Activated naive CD4-positive, alpha-beta T cell treated with anti-CD3 and anti-CD28 coated beads, Interleukin-2, amount 10 ng/mL, durations not matched to agents 7 days and 5 days (primary cell): ENCODE data around the gene MAP2K6.

Experiments
- CTCF ChIA-PET: fragments of 350-600 bp; sonication (Branson Sonifier 250); formaldehyde crosslinking; loops from one replicate; lab custom pipeline; 2021; ENCODE audit warnings: antibody characterized with exemption; lab: Charles Lee
- DNase-seq: peaks from one replicate; pipeline ENCODE4 v3.0.0-alpha.2; 2020
- H3K27ac Mint-ChIP-seq: one replicate; pipeline ENCODE4 v1.8.0; 2021; ENCODE audit warnings: mild to moderate bottlenecking, moderate library complexity, mixed read lengths
- H3K27me3 Mint-ChIP-seq: one replicate; pipeline ENCODE4 v1.8.0; 2021; ENCODE audit warnings: mild to moderate bottlenecking, mixed read lengths
- H3K36me3 Mint-ChIP-seq: one replicate; pipeline ENCODE4 v1.8.0; 2021; ENCODE audit warnings: mixed read lengths
- H3K4me1 Mint-ChIP-seq: one replicate; pipeline ENCODE4 v1.8.0; 2021; ENCODE audit warnings: mixed read lengths
- H3K4me3 Mint-ChIP-seq: one replicate; pipeline ENCODE4 v1.8.0; 2021; ENCODE audit warnings: mild to moderate bottlenecking, moderate library complexity, mixed read lengths
- H3K9me3 Mint-ChIP-seq: one replicate; pipeline ENCODE4 v1.8.0; 2021; ENCODE audit warnings: mixed read lengths

Gene MAP2K6

DNA sequence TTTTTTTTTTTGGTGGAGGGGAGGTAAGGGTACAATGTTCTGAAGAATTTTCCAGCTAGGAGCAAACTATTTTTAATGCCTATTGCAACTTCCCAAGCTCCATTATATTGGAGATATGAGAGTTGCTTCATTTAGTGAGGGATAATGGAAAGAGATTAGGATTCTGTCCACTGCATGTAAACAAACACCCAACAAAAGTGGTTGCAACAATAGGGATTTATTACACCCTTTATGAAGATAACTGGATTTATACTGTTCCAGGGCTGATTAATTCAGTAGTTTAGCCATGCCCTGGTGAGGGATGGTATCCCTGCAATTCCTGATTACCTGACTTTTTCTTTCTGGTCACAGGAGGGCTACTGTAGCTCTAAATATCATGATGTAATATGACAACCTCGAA, 40.5 kb downstream of the MAP2K6 start:
- Mint-ChIP-seq H3K36me3 (peaks cover 3% of the 10 kb centered on the region), H3K4me3 (no peak overlapping the region), H3K9me3 (no peaks in the 10 kb centered on the region), H3K27ac (no peak overlapping the region), H3K27me3 (no peaks in the 10 kb centered on the region), H3K4me1 (peaks cover 11% of the 10 kb centered on the region)
- CTCF ChIA-PET = no interaction called here
- DNase-seq = no peak

DNA sequence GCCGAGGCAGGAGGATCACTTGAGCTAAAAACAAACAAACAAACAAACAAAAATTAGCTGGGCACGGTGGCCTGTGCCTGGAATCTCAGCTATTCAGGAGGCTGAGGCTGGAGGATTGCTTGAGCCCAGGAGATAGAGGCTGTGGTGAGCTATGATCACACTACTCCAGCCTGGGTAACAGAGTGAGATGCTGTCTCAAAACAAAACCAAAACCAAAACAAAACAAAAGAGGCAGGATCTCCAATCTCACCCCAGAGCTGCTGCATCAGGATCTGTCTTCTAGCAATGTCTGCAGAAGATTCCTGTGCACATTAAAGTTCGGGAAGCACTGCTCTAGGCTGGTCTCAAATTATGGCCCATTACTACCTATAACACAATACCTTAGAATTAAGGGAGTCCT, 43.1 kb downstream of the MAP2K6 start:
- H3K36me3 Mint-ChIP-seq = peaks cover 1% of the 10 kb centered on the region
- H3K4me1 Mint-ChIP-seq = peaks cover 4% of the 10 kb centered on the region
- no peaks in the 10 kb centered on the region for H3K9me3 Mint-ChIP-seq
- H3K27me3 Mint-ChIP-seq = no peaks in the 10 kb centered on the region
- DNase-seq = no peak
- CTCF ChIA-PET = interaction anchor here (1.1 kb wide), 1 partner anchor 65 kb away, joined by 3 read pairs; no protein-coding TSS in a partner anchor
- no peak overlapping the region for H3K27ac Mint-ChIP-seq
- no peak overlapping the region for H3K4me3 Mint-ChIP-seq

- Mint-ChIP-seq H3K9me3 (no peaks in the 10 kb centered on the region), H3K4me3 (no peak overlapping the region), H3K4me1 (peaks cover 4% of the 10 kb centered on the region), H3K36me3 (no peaks in the 10 kb centered on the region), H3K27ac (no peak overlapping the region), H3K27me3 (no peaks in the 10 kb centered on the region)
- DNase-seq = no peak
- CTCF ChIA-PET = no interaction called here
Measured at GRCh38 chr17:69460963-69461922, 46.7 kb downstream of the MAP2K6 start.

DNA sequence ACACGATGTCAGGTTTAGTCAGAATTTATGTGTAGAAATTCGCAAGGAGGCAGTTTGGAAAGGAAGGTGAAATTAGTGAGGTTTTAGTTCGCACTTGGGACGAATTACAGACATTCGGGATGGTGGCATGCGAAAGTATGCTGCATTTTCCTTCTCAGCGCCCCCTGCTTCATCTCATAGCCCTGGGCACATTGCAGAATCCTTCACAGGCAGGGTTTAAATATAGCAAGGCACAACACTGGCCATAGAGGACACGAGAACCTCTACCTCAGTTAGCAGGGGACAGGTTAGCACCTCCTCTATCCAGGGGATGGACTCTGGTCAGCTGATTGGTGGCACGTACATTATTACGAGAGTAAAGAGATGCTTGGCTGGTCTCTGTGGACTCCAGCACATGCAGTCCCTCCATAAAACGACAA, 47.5 kb downstream of the MAP2K6 start:
- no peak overlapping the region for H3K4me3 Mint-ChIP-seq
- no peak for DNase-seq
- no peak overlapping the region for H3K27ac Mint-ChIP-seq
- H3K27me3 Mint-ChIP-seq = no peaks in the 10 kb centered on the region
- peaks cover 4% of the 10 kb centered on the region for H3K4me1 Mint-ChIP-seq
- H3K9me3 Mint-ChIP-seq = no peaks in the 10 kb centered on the region
- CTCF ChIA-PET = no interaction called here
- H3K36me3 Mint-ChIP-seq = no peaks in the 10 kb centered on the region

GRCh38 chr17:69462882-69463281, 48.4 kb downstream of the MAP2K6 start:
- H3K27ac Mint-ChIP-seq = no peak overlapping the region
- H3K4me3 Mint-ChIP-seq = no peak overlapping the region
- CTCF ChIA-PET = no interaction called here
- no peaks in the 10 kb centered on the region for H3K36me3 Mint-ChIP-seq
- H3K9me3 Mint-ChIP-seq = no peaks in the 10 kb centered on the region
- DNase-seq = no peak
- no peaks in the 10 kb centered on the region for H3K27me3 Mint-ChIP-seq
- peaks cover 1% of the 10 kb centered on the region for H3K4me1 Mint-ChIP-seq

- Mint-ChIP-seq H3K9me3 (peaks cover 2% of the 10 kb centered on the region), H3K27me3 (no peaks in the 10 kb centered on the region), H3K36me3 (peaks cover 2% of the 10 kb centered on the region), H3K27ac (no peak overlapping the region), H3K4me3 (no peak overlapping the region), H3K4me1 (no peaks in the 10 kb centered on the region)
- CTCF ChIA-PET = no interaction called here
- DNase-seq = no peak
Measured at GRCh38 chr17:69466451-69466850, 52.0 kb downstream of the MAP2K6 start.

DNA sequence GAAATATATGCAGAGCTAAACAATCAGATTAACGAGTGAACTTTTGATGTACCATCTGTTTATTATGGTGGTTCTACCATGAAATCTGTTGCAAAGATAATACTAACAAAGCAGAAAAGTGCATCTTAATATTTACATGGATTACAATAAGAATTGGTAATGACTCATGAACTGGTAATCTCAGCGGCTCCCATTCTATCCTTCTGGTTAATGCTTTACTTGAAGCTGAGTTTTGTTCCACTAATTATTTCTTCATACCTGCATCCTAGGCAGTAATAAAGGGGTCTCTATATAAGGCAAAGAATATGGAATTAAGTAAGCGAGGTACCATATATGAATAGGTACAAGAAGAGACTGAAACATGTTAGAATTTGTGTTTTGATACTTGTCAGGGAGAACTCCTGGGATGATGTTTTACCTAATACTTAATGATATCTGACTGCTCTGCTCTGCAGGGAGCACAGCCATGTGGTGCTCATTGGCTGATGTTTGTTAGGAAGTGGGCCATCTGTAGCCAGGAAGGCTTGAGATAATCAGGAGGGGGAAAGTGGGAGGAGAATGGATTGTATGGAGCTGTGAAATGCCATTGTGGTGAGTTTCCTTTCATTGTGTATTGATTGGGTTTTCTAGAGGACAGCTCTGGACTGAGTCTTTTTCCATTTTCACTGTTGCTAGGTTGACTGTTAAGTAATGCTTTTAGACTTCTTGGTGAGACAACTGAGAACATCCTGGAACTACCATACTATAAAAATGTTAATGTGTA, 52.6 kb downstream of the MAP2K6 start:
- H3K4me3 Mint-ChIP-seq = no peak overlapping the region
- no peaks in the 10 kb centered on the region for H3K4me1 Mint-ChIP-seq
- peaks cover 2% of the 10 kb centered on the region for H3K9me3 Mint-ChIP-seq
- peaks cover 2% of the 10 kb centered on the region for H3K36me3 Mint-ChIP-seq
- DNase-seq = no peak
- no peaks in the 10 kb centered on the region for H3K27me3 Mint-ChIP-seq
- H3K27ac Mint-ChIP-seq = no peak overlapping the region
- CTCF ChIA-PET = no interaction called here

DNA sequence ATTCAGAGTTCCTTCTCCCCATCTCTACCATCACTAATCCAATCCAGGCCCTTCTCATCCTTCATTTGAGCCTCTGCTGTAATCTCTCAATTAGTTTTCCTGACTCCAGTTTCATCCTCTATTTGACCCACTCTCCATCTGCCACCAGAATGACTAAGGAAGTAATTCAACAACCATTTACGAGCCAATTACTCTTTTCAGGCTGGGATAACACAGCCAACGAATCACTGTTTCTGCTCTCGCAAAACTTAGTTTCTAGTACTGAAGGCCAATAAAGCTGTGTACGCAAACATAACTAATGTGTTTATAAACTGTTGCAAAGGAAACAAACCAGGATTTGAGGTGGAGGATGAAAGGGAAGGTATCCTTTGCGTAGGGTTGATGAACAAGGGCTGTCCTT, 53.7 kb downstream of the MAP2K6 start:
- no peak overlapping the region for H3K27ac Mint-ChIP-seq
- peaks cover 2% of the 10 kb centered on the region for H3K36me3 Mint-ChIP-seq
- DNase-seq = no peak
- H3K4me1 Mint-ChIP-seq = no peaks in the 10 kb centered on the region
- CTCF ChIA-PET = no interaction called here
- H3K9me3 Mint-ChIP-seq = peaks cover 2% of the 10 kb centered on the region
- no peaks in the 10 kb centered on the region for H3K27me3 Mint-ChIP-seq
- H3K4me3 Mint-ChIP-seq = no peak overlapping the region

GRCh38 chr17:69470702-69471101, 56.2 kb downstream of the MAP2K6 start:
- Mint-ChIP-seq H3K27me3 (no peaks in the 10 kb centered on the region), H3K27ac (no peak overlapping the region), H3K4me1 (no peaks in the 10 kb centered on the region), H3K9me3 (peaks cover 2% of the 10 kb centered on the region), H3K36me3 (peaks cover 3% of the 10 kb centered on the region), H3K4me3 (no peak overlapping the region)
- CTCF ChIA-PET = no interaction called here
- DNase-seq = no peak

DNA sequence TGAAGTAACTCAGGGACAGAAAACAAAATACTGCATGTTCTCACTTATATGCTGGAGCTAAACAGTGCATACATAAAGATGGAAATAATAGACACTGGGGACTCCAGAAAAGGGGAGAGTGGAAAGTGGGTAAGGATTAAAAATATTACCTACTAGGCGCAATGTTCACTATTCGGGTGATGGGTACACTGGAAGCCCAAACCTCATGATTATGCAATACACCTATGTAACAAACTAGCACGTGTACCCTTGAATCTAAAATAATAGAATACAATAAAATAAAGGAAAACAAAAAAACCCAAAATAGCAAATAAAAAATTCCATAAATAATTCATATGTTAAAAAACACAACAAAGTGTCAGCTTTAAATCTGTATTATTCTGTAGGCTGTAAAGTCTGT, 56.9 kb downstream of the MAP2K6 start:
- H3K4me1 Mint-ChIP-seq = no peaks in the 10 kb centered on the region
- no peak overlapping the region for H3K4me3 Mint-ChIP-seq
- peaks cover 2% of the 10 kb centered on the region for H3K9me3 Mint-ChIP-seq
- CTCF ChIA-PET = no interaction called here
- H3K36me3 Mint-ChIP-seq = peaks cover 3% of the 10 kb centered on the region
- no peaks in the 10 kb centered on the region for H3K27me3 Mint-ChIP-seq
- no peak for DNase-seq
- no peak overlapping the region for H3K27ac Mint-ChIP-seq

DNA sequence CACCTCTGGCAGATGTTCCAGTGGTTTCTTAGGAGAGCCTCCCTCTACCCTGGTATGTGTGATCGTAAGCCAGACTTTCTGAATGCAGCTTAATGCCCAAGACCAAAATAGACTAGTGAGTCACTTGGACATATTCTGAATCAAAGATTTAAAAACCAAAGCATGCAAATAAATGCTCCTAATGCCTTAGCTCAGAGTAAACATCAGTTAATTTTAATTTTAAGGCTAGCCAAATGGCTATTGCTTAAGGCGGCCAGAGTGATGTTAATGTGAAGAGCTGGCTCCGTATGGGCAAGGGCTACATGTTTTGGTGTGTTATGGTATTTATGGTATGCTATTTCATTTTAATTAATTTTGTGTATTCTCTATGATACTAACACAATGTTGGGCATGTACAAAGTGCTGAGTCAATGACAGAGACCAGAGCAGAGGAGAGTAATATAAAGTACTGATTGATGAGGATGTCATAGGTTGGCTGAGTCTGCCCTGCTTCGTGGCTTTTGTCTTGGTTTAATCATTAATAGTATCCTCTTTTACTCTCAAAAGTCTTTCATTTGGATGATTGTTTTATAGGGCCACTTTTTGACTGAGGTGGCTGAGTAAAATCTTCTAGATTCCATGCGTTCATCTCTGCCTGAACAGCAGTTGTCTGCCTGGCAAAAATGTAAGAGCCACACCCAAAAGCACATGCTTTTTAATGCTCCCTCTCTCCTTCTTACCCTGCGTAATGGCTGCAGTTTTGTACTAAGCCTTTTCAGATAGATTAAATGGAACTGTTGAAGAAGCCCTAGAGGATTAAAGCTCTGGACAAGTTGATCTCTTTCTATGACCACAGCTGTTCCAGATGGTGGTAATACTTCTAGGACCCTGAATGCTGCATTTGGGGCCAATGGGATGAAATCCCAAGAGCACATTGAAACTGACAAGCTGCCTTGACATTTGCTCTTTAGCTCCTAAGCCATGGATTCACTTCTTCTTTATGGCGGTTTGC, 59.6 kb downstream of the MAP2K6 start:
- H3K9me3 Mint-ChIP-seq = no peaks in the 10 kb centered on the region
- H3K27ac Mint-ChIP-seq = no peak overlapping the region
- no peak for DNase-seq
- CTCF ChIA-PET = interaction anchor here (0.7 to 1.2 kb wide), 2 partner anchors 50 to 620 kb away, joined by 3 read pairs; no protein-coding TSS in a partner anchor
- peaks cover 1% of the 10 kb centered on the region for H3K36me3 Mint-ChIP-seq
- peaks cover 3% of the 10 kb centered on the region for H3K4me1 Mint-ChIP-seq
- H3K27me3 Mint-ChIP-seq = no peaks in the 10 kb centered on the region
- no peak overlapping the region for H3K4me3 Mint-ChIP-seq

GRCh38 chr17:69477204-69477902, 62.9 kb downstream of the MAP2K6 start:
- CTCF ChIA-PET = interaction anchor here (0.6 to 0.7 kb wide), 2 partner anchors 65 to 231 kb away, joined by 3 read pairs; no protein-coding TSS in a partner anchor
- Mint-ChIP-seq H3K4me3 (no peak overlapping the region), H3K36me3 (peaks cover 1% of the 10 kb centered on the region), H3K4me1 (peaks cover 3% of the 10 kb centered on the region), H3K9me3 (no peaks in the 10 kb centered on the region), H3K27ac (no peak overlapping the region), H3K27me3 (no peaks in the 10 kb centered on the region)
- no peak for DNase-seq

DNA sequence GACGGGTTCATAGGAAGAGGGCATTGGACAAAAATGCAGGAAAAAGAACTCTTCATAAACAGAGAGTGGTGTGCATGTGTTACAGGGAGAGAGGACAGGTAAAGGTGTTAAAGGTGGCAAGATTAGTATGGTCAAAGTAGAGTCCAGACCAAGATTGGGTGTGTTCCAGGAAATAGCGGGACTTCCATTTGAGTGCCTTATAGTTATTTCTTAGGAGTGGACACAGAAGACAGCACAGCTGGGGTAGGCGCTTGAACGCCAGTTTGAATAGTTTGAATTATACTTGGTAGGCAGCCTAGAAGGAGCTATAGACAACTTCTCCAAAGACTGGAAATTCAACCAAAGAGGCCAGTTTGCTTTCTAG, 63.4 kb downstream of the MAP2K6 start:
- Mint-ChIP-seq H3K9me3 (no peaks in the 10 kb centered on the region), H3K27me3 (no peaks in the 10 kb centered on the region), H3K4me3 (no peak overlapping the region), H3K27ac (no peak overlapping the region), H3K4me1 (peaks cover 3% of the 10 kb centered on the region), H3K36me3 (peaks cover 1% of the 10 kb centered on the region)
- CTCF ChIA-PET = no interaction called here
- no peak for DNase-seq
